Sigmoid colon (tissue), 4 donors: ENCODE data around the gene ZNF410.

Experiments used
- CTCF ChIP-seq, 4 experiments: fragments of 450-650 bp in 3 of 4; fragments of 200-600 bp in 1 of 4; IDR thresholded peaks; one replicate each; pipeline ENCODE4 v1.5.1; 2016 to 2019; ENCODE audit warnings: antibody characterized with exemption in 4 of 4, mild to moderate bottlenecking in 3 of 4, moderate library complexity in 2 of 4
- POLR2AphosphoS5 ChIP-seq, 4 donors: sonication (generic); formaldehyde crosslinking; IDR thresholded peaks; one replicate each; pipeline ENCODE4 v1.6.1; 2017; ENCODE audit warnings: antibody characterized with exemption in 4 of 4

- TF ChIP-seq CTCF (IDR thresholded peaks at IDR 0.05) (no peak), POLR2AphosphoS5 (IDR thresholded peaks at IDR 0.05) (no peak)
These were observed 43.4 kb upstream of the ZNF410 start for GRCh38 chr14:73843296-73843695.
